Activated CD4-positive, alpha-beta T cell treated with anti-CD3 and anti-CD28 coated beads for 1 hour (primary cell): ENCODE data around the gene PCSK4.
"Not testable (repeated sequence)": the region's sequence is repeated elsewhere in the genome, so short reads cannot be mapped to it uniquely, and the experiment has no call there.

ENCODE experiments used
- DNase-seq: peaks from one replicate; pipeline ENCODE4 v3.0.0-alpha.2; 2020

PCSK4 gene

GRCh38 chr19:1490311-1491113, at the start of gene PCSK4:
Gene PCSK4, minus strand, starts transcription at chr19:1490350. Its CDS starts 4 bp downstream, at chr19:1490346.
- DNase-seq, result peak; percentile 98

DNA sequence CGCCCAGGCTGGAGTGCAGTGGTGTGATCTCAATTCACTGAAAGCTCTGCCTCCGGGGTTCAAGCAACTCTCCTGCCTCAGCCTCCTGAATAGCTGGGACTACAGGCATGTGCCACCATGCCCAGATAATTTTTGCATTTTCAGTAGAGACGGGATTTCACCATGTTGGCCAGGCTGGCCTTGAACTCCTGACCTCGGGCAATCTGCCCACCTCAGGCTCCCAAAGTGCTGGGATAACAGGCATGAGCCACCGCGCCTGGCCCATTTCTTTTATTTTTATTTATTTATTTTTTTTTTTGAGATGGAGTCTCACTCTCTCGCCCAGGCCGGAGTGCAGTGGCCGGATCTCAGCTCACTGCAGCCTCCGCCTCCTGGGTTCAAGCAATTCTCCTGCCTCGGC, 49.6 kb upstream of the PCSK4 start:
- not testable (repeated sequence) for DNase-seq

- DNase-seq, result no peak
These were observed 48.8 kb upstream of the PCSK4 start for GRCh38 chr19:1538978-1539377.

GRCh38 chr19:1535699-1536098, 45.5 kb upstream of the PCSK4 start:
- not testable (repeated sequence) for DNase-seq

DNA sequence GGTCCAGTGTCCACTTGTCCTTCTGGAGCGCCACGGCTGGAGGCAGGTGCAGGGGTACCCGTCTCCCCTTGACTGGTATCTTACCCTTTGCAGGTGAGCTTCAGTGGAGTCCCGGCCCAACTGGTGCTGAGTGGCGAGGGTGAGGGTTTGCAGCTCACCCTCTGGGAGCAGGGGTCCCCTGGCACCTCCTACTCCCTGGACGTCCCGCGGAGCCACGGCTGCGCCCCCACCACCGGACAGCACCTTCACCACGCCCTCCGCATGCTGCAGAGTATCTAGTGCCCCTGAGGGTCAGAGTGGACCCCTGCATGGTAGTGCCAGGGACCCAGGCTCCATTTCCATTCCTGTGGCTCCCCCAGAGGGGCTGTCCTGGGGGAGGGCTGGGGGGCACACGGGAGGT, 44.8 kb upstream of the PCSK4 start:
- DNase-seq, result no peak

GRCh38 chr19:1533510-1534150, 43.5 kb upstream of the PCSK4 start:
- no peak for DNase-seq

- DNase-seq, result no peak
These were observed 41.9 kb upstream of the PCSK4 start for GRCh38 chr19:1532003-1532402.

GRCh38 chr19:1531587-1531986, 41.4 kb upstream of the PCSK4 start:
- DNase-seq, result no peak

GRCh38 chr19:1530856-1531255, 40.7 kb upstream of the PCSK4 start:
- not testable (repeated sequence) for DNase-seq

GRCh38 chr19:1529430-1529816, 39.3 kb upstream of the PCSK4 start:
- DNase-seq, result no peak

DNA sequence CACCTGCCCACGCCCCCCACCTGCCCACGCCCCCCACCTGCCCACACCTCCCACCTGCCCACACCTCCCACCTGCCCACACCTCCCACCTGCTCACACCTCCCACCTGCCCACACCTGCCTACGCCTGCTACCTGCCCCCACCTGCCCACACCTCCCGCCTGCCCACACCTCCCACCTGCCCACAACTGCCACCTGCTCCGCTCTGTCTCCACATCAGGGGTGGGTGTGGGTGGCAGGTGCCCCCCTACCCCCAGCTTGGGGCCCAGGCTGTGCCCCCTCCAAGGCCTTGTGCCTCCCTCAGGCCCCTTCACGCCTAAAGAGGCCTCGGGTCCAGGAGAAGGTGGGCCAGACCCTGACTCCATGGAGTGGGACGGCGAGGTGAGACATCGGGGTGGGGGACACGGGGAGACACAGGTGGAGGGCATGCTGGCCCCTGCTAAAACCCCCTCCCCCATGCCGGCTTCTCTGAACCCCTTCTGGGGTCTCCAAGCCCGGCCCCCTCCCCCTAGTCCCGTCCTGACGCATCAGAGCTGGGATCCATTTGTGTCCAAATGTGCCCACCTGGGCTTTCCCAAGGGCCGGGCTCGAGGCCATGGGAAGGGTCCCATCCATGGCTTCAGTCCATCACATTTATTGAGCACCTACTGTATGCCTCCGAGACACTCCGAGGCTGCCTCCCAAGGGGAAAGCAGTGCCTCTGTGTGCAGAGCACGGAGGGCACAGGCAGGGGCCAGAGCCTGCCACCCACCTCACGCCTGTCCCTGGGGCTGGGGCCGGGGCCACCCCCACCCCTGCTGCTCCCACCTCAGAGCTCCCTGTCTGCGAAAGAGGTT, 38.7 kb upstream of the PCSK4 start:
- no peak for DNase-seq

DNA sequence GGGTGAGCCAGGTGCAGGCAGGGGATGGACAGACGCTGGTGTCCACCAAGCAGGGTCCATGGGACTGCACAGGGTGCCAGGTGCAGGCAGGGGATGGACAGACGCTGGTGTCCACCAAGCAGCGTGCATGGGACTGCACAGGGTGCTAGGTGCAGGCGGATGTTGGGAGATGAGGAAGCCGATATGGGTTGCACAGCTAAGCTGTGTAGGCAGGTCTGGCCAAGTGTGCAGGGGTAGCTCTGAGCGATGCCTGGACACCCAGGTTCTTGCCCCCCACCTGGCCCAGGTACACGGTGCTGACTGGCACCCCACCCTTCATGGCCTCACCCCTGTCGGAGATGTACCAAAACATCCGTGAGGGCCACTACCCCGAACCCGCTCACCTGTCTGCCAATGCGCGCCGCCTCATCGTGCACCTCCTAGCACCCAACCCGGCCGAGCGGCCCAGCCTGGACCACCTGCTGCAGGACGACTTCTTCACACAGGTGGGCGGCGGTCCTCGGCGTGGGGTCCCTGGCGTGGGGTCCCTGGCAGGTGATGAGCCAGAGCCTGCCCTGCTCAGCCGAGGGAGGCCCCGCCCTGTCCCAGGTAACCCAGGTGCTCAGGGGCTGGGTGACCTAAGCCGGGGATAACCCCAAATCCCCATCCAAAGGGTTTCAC, 37.6 kb upstream of the PCSK4 start:
- no peak for DNase-seq

DNA sequence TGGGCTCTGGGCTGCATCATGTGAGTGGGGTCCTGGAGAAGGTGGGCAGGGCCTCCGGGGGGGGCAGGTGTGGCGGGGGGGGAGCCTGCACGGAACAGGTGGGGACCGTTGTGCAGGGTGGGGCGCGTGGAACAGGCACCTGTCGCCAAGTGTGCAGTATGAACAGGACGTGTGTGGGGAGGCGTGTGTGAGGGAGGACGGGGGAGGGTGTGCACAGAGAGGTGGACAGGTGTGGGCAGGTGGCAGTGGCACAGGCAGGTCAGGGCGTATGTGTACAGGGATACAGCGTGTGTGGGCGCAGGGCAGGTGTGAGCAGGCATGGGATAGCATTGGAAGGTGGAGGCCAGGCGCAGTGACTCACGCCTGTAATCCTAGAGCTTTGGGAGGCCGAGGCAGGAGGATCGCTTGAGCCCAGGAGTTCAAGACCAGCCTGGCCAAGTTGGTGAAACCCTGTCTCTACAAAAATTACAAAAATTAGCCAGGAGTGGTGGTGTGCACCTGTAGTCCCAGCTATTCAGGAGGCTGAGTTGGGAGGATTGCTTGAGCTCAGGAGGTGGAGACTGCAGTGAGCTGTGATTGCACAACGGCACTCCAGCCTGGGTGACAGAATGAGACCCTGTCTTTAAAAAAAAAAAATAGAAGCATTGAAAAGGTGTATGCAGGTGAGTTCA, 37.0 kb upstream of the PCSK4 start:
- DNase-seq, result no peak

DNA sequence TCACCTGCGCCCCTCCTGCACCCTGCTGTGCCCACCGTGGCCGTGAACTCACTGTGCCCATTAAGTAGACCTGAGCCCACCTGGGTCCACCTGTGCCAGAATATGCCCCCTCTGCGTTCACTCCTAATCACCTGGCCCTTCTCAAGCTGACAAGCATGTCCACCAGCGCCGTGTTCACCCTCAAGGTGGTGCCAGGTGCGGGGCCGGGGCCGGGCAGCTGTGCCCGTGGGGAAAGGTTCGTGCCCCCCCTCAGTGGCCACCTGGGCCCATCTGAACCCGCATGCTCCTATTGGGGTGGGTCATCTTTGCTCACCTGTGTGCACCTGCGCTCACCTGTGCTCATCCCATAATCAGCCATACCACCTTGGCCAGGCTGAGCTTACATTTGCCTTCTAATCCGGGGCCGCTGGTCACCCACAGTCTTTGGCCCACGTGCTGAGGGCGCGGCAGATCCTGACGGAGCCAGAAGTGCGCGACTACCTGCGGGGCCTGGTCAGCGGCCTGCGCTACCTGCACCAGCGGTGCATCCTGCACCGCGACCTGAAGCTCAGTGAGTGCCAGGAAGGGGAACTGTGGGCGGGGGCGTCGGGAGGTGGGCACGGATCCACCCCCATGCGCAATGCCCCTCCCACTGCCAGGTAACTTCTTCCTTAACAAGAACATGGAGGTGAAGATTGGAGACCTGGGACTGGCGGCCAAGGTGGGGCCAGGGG, 36.1 kb upstream of the PCSK4 start:
- DNase-seq, result no peak

DNA sequence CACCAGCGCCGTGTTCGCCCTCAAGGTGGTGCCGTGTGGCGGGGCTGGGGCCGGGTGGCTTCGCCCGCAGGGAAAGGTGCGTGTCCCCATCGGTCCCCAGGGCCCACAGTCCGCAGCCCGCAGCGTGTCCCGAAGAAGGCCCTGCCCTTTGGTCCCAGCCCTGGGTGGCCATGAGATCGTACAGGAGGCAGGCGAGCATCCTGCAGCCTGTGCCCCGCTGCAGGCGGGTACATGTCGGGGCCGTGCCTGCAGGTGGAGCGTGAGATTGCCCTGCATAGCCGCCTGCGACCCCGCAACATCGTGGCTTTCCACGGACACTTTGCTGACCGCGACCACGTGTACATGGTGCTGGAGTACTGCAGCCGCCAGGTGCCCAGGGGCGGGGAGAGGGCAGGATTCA, 35.2 kb upstream of the PCSK4 start:
- DNase-seq, result no peak

- DNase-seq, result no peak
These were observed 34.8 kb upstream of the PCSK4 start for GRCh38 chr19:1524972-1525325.

GRCh38 chr19:1524287-1524971, 34.3 kb upstream of the PCSK4 start:
- DNase-seq, result no peak

- DNase-seq, result no peak
These were observed 33.5 kb upstream of the PCSK4 start, which contains the start of gene PLK5 for GRCh38 chr19:1523412-1524286. Gene PLK5, plus strand, starts transcription at chr19:1524077. Its CDS starts 2,920 bp downstream, at chr19:1526997.

GRCh38 chr19:1522838-1523237, 32.7 kb upstream of the PCSK4 start:
- no peak for DNase-seq

DNA sequence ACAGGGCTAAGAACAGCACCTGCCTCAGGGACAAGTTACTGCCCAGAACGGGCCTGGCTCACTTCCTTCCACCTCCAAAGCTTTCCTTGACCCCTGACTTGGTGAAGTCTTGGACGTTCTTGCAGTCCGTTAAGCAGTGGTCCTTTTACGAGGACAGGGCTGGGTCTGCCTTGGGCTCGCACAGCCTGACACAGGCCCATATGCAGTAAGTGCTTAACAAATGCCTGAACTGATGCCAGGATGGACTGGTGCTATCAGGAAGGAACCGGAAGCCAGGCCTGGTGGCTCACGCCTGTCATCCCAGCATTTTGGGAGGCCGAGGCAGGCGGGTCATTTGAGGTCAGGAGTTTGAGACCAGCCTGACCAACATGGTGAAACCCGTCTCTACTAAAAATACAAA, 31.9 kb upstream of the PCSK4 start:
- DNase-seq, result no peak
